ENCODE results near the gene SMARCD3.

SMARCD3 gene

GRCh38 chr7:151233804-151234203 lies 14.7 kb downstream of the SMARCD3 start:
- DNase-seq = no peak

DNA sequence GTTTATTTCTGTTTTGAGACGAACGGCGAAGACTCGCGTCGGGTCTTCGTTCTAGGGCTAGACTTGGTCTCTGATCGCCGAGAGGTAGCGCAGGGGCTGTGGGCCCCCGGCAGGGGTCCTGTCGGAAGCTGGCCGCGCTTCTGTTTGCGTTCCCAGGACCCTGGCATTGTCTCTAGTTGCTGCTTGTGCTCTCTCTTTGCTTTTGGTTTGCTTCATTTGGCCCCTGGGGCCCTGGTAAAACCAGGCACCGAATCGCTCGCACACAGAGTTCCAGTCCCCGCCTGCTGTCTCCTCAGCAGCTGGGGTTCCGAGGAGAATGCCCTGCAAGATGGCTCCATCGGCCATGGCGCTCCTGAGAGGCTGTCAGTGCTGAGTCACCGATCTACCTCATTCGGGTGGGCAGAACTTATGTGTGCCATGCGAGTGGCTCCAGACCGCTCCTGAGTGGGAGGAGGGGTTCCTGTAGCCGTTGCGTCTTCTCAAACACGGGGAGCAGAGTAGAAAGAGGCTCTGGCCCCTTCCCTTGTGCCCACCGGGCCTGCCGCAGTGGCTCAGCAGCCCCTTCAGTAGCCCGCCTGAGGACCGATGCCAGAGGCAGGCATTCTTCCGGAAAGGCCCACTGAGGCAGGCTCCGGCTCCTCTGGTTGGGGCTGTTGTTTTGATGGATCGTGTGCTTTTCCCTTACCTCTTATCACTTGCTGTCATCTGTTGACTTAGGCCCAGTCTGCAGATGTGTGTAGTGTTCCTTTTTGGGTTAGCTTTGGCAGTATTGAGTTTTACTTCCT lies 15.4 kb downstream of the SMARCD3 start:
- DNase-seq = no peak

DNA sequence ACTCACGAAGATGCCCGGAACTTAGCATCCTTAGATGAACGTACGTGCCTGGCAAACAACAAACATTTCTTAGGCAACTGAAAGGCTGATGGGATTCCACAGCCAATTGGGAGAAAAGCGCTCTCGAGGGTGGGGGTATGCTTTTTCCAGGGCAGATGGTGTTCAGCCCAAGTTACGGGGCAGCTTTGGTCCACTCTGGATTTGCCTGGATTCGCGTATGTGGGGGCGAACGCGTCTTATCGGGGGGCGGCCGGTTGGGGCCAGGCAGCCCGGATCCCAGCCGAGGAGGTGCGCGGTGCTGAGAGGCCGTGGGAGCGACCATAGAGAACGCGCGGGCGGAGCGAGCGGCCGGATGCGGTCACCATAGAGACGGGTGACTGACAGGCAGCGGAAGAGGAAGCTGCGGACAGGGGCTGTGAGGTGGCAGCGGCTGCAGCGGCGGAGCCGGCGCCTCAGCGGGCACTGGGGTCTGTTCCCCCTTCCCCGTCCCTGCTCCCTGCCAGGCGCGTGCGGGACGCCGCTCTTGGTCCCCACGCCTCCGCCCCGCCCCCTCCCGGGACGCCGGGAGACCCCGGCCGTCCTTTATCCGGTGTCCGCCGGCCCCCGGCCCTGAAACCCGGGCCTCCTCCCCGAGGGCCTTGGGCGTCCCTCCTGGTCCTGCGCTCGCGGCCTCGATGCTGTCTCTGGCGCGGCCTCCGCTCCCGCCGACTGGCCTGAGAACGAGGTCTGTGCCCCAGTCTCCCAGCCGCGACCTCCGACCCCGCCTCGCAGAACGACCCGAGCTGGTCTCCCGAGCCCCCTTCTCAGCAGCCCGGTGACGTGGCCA lies 16.2 kb downstream of the SMARCD3 start, which contains the start of gene CHPF2:
TSS of gene CHPF2 (plus strand) at position 393 of the 826 bp plus-strand sequence. CDS start 1,529 bp downstream, outside the sequence.
- DNase-seq = peak; percentile 41

DNA sequence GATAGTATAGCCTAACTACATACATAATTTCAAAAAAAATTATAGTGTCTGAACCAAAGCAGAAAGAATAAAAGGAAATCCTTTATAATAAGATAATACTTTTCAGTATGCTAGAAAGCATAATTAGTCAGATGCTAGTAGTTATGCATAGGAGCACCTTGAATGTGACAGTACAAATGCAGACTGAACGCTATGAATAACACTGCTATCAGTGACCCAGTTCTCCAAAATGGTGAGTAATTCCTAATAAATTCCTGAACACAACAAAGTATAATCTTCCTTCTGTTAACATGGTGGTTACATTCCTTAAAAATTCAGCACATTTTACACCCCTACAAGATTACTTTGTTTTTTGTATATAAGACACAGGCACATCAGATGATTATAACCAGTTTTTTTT lies 17.4 kb downstream of the SMARCD3 start:
- DNase-seq = no peak

DNA sequence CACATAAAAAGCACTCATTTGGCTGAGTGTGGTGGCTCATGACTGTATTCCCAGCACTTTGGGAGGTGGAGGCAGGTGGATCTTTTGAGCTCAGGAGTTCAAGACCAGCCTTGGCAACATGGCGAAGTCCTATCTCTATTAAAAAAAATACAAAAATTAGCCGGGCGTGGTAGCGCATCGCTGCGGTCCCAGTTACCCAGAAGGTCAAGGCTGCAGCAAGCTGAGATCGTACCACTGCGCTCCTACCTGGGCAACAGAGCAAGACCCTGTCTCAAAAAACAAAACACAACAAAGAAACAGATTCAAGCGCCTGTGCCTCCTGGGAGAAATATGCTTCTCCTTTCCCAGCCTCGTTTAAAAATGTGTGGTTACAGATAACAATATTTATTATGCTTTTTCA lies 19.2 kb downstream of the SMARCD3 start:
- DNase-seq = no peak

GRCh38 chr7:151228024-151228866 lies 20.2 kb downstream of the SMARCD3 start:
- DNase-seq = no peak

DNA sequence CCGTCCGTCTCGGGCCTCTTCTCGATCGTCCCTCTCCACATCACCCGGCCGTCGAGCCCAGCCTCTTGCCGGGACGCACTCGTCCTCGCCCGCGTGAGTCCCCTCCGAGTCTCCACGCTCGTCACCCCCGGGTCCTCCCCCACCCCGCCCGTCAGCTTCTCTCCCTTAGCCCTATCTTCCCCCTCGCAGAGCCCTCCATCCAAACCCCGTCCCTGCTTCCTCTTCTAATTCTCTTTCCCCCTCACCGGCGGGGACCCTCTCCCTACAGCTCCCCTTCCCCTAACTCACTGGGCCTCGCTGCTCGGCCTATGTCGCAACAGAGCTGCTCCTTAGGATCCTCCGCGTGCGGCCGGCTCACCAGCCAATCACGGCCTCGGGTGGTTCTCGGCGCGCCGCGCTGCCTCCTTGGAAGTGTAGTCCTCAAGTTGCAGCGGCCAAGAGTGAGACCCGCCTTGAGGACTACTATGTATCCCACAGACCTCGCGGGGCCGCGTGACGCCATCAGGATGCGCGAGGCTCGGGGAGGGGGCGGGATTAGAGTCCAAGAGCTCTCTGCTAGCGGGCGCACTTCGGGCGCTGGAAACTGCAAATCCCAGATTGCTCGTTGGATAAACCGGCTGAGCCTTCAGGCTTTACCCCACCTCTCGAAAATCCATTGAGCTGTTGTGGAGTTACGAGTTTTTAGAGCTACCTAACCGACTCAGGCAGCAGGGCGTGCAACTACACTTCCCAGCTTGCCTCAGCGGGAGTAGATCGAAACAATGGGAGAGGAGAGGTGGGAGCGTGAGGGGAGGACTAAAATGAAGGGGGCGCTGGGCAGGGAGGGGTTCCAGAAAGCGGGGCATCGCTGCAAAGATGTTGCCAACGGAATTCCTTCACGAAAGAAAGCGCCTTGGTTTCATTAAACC lies 21.4 kb downstream of the SMARCD3 start, which contains the start of gene ABCF2:
TSS of gene ABCF2 (minus strand) at position 331 of the 908 bp plus-strand sequence. CDS start 747 bp downstream, outside the sequence.
- DNase-seq = peak; percentile 92

DNA sequence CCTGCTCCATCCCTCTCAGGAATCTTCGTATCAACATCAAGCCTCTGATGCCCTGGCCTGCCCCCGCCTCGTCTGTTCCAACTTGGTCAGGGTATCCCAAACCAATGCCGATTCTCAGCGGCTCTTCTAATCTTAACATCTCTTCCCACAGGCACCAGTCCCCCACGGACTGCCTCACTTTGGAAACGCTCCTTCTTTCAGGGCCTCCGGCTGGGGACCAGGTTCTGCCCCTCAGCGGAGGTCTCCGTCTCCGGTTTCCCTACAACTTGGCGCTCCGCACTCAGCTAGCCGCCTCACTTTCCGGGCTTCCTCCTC lies 22.0 kb downstream of the SMARCD3 start:
- DNase-seq = no peak

- DNase-seq = no peak
These were observed 22.5 kb downstream of the SMARCD3 start for GRCh38 chr7:151225948-151226510.

GRCh38 chr7:151223728-151224127 lies 24.8 kb downstream of the SMARCD3 start:
- no peak for DNase-seq

- no peak for DNase-seq
These were observed 30.3 kb downstream of the SMARCD3 start for GRCh38 chr7:151218170-151218569.

GRCh38 chr7:151215396-151215795 lies 33.1 kb downstream of the SMARCD3 start:
- no peak for DNase-seq

DNA sequence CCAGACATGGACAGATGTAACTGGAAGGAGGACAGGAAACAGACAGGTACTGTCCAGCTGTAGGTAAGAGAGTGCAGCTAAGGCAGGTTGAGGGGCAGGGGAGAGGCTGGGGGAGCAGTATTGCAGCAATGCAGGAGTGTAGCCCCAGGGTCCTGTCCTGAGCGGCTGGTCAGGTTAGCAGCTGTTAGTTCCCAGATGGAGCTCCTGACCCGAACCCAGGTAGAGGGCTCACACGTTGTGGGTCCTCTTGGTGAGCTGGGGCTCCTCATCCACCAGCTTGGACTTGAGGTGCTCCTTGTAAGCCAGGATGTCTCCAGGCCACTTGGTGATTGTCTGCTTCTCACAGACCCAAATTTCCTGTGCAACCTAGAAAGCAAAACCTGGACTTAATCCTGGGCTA lies 34.7 kb downstream of the SMARCD3 start:
- DNase-seq = no peak

GRCh38 chr7:151212626-151213025 lies 35.9 kb downstream of the SMARCD3 start:
- DNase-seq = no peak

DNA sequence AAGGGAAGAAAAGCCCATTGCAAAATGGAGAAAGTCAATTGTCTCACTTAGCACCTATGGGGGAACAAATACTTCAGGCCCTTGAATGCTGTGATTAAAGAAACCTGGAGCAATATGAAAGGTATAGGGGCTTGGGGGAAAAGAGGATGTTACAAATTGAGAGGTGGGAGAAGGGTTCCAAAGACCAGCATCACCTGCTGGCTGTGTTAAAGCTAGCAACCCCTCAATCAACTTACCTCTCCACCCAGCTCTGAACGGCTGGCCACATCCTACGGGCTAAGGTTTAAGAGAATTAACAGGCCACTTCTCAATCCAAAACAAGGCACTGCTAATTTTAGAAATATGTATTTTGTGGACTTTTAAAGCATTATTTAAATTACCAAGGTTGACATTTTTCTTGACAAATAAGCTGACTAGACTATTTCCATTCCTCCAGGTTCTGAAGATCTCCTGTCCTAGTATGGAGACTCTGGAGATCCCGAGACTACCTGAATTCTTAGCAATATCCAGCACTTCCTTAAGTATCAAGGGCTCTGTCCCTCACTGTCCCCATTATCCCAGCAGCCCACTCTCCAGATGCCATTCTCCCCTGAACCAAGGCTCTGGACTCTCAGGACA lies 37.2 kb downstream of the SMARCD3 start:
- DNase-seq = no peak

DNA sequence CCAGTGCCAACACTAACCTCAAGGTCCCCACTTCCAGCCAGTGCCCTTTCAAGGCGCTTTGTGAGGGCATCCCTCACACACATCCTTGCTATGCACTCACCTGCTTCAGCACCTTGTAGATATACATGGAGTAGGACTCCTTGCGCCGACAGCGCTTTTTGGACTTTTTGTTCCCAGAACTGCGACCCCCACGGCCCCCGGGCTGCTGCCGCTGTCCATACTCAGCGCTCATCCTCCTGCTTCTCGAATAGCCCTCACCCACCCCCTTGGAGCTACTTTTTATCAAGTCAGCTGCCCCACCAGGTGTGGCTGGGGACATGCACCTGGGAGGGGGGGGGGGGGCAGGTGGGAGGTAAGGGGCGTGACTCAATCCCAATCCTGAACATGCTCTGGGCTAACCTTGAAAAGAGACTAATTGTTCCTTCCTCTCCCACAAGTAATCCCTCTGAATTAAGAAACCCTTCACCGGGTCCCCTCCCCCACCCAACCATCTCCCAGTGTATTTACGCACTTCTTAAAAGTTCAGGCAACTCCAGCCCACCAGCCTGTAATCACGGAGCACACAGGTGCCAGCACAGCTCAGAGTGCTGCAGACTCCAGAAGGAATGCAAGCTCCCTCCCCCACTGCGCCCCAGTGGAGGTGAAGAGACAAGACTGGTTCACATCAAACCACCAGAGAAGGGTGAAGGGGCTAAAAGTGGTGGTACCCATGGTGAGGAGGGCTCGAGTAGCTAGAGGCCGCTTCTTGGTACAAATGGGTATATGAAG lies 38.2 kb downstream of the SMARCD3 start, which contains the start of gene H2BK1:
TSS of gene H2BK1 (minus strand) at position 402 of the 768 bp plus-strand sequence. CDS start at position 232, 170 bp downstream.
- no peak for DNase-seq

DNA sequence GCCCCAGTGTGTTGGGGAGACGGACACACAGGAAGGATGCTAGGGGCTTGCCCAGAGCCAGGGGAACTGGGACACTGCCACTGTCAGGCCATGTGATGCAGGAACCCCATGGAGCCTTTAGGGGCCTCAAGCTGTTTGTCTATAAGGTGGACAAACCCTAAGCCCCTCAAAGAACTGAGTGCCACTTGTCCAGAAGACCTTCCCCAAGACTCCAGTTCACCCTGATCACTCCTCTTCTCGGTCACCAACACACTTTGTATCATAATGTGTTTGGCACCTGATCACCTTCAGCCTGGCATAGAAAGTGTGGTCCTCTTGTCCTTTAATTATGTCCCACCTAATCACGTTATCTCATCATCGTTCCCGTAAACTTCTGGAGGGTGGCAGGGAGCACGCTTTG lies 38.9 kb downstream of the SMARCD3 start:
- DNase-seq = no peak

DNA sequence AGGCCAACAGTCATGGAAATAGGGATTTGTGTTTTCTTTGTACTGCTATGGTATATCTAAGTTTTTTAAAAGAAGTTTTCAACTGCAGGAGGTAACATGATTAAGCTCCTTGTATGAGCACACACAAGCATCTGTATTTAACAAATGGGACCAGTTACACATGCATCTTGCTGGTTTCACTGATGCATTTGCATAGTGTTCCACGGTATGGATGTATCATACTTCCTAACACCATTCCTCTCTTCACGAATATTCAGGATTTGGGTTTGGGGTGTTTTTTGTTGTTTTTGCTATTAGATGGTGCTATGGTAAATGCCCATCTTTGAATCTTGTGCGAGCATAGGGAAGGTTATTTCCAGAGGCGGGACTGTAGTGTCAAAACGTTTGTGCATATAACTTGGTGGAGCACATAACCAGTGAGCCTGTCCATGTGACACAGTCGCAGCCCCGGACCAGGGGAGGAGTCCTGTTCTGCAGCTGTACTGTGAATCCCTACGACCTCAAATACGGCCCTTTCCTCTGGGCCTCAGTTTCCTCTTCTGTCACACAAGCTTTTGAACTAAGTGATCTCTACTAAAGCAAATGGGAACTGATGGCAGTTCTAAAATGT lies 40.1 kb downstream of the SMARCD3 start:
- DNase-seq = no peak

DNA sequence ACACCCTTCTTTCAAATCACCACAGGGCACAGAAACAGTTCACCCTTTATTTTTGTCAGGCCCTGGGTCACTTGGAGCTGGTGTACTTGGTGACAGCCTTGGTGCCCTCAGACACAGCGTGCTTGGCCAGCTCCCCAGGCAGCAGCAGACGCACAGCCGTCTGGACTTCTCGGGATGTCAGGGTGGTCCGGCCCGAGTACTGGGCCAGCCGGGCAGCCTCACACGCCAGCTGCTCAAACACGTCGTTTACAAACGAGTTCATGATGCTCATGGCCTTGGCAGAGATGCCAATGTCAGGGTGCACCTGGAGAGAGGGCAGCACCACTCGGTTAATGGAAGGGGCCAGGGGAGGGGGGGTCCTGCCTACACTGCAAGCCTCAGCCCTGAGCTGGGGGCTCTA lies 40.7 kb downstream of the SMARCD3 start:
- peak; percentile 22 for DNase-seq

GRCh38 chr7:151207315-151207714 lies 41.2 kb downstream of the SMARCD3 start:
- DNase-seq = no peak

Data from SHP77 treated with DMSO at 0.1 percent for 48 hours (cell line).